ENCODE results near the gene SMIM43. TPM values are rescaled to one million over a fixed set of nuclear protein-coding genes. Genes with fewer than 3 reads are reported as not detected.
"Not testable (repeated sequence)": the region's sequence is repeated elsewhere in the genome, so short reads cannot be mapped to it uniquely, and the experiment has no call there.

The SMIM43 gene
- total RNA-seq, 1 donor from 2014 or later: not detected

DNA sequence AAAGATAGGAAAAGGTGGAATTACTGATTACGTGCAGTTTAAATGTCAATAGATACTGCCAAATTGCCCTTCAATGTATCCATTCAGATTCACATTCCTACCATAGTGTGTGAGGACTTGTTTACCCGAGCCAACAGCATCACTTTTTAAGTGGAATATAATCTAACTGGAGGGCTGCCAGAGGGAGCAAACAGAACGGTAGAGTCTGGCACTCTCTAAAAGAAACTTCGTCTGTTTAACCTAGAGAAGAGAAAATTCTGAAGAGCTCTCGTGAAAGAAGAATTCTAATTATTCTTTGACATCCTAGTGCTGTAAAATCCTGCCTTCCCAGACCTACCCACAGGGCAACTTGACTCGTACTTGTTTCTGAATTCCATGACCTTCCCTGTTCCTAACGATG, 23.2 kb downstream of the SMIM43 start:
- DNase-seq (no peak), ATAC-seq (ENCODE audit: poor library complexity) (peak; percentile 79)
- intact Hi-C loops (cut with DNase I): no loop called here

DNA sequence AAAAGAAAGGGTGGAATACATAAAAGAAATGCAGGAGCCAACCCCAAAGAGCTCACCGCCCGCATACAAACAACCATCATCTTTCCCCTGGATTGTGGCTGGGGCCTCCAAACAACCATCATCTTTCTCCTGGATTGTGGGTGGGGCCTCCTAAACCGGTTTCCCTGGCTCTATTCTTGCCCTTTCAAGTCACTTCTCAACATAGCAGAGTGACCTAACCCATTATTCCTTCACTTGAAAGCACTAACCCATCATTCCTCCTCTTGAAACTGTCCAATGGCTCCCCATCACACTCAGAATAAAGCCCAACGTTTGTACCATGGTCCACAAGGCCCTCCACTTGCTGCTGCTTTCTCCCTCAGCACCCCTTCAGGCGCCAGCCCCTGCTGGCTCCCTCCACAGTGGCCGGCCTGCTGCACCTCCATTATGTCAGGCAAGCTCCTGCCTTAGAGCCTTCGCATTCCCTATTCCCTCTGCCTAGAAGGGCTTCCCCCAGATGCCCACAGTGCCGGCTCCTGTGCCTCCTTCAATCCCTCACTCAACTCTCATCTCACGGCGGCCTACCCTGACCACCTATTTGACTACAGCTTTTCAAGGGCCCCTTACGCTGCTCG, 24.1 kb downstream of the SMIM43 start:
- DNase-seq: no peak
- peak; percentile 22 for ATAC-seq (ENCODE audit: poor library complexity)
- intact Hi-C loops (cut with DNase I): no loop called here

DNA sequence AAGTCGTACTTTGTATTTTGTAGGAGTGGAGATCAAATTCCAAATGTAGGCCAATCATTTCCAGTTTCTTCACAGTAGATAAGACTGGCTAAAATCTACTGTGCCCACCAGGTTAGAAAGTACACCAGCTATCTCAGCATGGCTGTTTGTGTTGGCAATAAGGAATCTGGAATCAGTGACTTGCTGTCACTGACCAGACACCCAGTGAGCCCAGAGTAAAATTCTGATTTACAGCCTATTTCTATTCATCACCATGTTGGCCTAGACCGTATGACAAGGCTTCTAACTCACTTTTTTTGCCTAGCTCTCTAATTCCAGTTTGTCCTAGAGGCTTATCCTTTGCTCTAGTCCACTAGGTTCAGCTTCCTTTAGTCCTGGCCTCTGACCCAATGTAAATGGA, 25.4 kb downstream of the SMIM43 start:
- no peak for ATAC-seq (ENCODE audit: poor library complexity)
- intact Hi-C loops (cut with DNase I): loop anchor here (10.0 kb wide), 1 partner anchor 55 kb away; no protein-coding TSS in a partner anchor
- no peak for DNase-seq

DNA sequence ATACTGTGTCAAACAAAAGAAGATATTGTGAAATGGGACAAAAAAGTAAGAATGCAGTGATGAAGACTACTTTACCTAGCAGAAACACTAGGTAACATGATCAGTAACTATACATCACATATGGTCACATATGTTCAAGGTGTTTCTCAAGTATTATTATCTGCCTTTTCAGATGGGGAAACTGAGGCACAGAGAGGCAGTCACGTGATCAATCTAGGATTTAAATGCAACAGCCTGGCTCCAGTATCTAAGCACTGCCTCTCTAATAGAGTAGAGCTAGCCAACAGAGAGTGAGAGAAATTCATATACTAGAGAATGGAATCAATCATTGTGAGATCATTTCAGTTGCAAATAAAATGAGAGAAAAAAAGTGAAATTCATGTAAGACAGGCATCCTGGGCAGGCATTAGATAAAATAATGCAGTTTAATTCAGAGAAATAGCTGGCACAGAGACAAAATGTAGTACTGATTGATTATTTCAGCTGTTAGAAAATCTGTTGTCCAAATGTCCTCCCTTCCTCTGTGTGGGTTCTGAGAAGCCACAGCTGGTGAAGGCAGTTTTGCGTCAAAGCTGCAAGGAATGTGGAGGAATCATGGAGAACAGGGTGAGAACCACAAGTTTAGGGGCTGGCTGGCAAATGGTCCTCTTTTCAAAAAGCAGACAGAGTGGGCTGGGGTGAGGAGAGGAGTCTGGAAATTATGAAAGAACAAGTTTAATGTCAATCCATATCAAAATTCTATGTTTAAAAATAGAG, 26.0 kb downstream of the SMIM43 start:
- no peak for DNase-seq
- intact Hi-C loops (cut with DNase I): loop anchor here (10.0 kb wide), 1 partner anchor 54 kb away; no protein-coding TSS in a partner anchor
- no peak for ATAC-seq (ENCODE audit: poor library complexity)

DNA sequence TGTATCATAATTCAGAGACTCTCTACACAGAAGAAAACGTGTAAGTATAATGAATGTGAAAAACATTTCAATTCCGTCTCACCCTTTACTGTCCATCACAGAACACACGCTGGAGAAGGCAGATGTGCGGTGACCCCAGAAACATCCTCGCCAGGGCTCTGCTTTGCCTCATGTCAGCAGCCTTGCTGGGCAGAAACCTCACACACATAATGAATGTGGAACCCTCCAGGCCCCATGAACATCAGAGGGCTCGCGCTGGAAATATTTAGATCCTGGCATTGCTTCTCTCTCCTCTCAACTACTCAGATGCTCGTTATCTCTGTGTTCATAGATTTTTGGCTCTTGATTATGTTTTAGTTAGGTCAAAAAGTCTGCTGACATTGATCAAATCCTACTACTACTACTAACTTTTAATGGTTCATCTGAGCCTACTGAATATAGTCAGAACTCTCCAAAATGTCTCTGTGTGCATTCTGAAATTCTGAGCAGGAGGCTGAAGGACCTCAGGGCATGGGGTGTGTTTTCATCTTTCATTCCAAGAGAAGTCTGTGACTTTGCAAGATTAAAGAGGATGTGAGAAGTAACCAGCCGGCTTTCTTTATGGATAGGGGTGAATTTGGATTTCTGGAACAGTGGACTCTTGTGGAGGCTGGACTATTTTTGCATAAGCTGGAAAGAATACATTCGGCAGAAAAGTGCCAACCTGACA, 27.0 kb downstream of the SMIM43 start:
- no peak for DNase-seq
- peak; percentile 36 for ATAC-seq (ENCODE audit: poor library complexity)
- intact Hi-C loops (cut with DNase I): loop anchor here (10.0 kb wide), 1 partner anchor 53 kb away; no protein-coding TSS in a partner anchor

DNA sequence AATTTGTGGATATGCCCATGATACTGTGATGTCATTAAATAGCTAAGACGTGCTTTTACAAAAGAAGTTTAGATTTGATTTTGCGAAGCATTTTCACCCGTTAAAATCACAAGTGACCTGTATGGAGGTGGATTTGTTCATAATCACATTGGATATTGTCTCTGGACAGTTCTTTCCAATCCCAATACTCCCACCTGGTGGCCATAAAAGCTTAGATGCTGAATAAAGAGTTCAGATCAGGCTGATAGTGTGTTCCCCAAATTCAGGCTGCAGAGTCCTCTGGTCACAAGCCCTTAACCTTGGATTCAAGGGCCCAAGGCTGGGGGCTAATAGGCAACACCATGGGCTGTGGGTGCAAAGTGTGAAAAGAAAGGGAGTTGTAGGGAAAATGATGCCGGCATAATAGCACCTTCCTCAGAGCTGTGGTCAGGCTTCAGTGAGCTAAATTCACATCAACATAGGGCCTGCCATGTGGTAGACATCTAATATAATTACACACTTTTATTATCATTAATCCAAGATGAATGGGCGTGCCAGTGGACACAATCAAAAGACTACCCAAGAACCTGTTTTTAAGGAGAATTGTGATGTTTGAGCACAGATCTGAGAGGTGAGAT, 28.1 kb downstream of the SMIM43 start:
- ATAC-seq (ENCODE audit: poor library complexity) (no peak), DNase-seq (no peak)
- intact Hi-C loops (cut with DNase I): loop anchor here (10.0 kb wide), 1 partner anchor 52 kb away; no protein-coding TSS in a partner anchor

DNA sequence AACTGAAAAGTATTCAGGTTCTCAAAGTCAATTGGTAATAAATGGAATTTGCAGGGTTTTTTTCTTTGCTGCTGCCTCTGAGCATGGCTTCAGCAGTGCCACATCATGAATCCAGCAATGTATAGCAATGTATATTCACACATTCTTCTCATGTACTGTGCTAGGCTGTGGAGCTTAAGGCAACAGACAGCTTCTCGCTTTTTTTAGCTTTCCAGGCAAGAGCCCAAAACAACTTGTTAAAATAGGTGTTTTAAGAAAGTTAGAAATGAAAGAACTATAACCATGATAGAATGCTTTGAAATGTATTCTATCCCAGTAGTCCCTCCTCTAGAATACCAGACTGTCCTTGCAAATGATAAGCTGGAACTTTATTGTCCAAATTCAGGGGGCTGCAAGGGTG, 30.4 kb downstream of the SMIM43 start:
- ATAC-seq (ENCODE audit: poor library complexity) (no peak), DNase-seq (no peak)
- intact Hi-C loops (cut with DNase I): loop anchor here (10.0 kb wide), 1 partner anchor 50 kb away; no protein-coding TSS in a partner anchor

DNA sequence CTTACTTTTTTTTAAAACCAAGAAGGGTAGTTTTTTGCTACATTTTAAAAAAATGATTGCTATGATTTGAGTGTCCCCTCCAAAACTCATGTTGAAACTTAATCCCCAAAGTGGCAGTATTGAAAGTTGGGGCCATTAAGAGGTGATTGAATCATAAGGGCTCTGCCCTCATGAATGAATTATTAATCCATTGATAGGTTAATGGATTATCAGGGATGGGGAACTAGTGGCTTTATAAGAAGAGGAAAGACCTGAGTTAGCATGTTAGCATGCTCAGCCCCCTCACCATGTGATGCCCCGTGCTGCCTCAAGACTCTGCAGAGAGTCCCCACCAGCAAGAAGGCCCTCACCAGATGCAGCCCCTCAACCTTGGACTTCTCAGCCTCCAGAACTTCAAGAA, 31.0 kb downstream of the SMIM43 start:
- ATAC-seq (ENCODE audit: poor library complexity) (no peak), DNase-seq (no peak)
- intact Hi-C loops (cut with DNase I): loop anchor here (10.0 kb wide), 1 partner anchor 49 kb away; no protein-coding TSS in a partner anchor

DNA sequence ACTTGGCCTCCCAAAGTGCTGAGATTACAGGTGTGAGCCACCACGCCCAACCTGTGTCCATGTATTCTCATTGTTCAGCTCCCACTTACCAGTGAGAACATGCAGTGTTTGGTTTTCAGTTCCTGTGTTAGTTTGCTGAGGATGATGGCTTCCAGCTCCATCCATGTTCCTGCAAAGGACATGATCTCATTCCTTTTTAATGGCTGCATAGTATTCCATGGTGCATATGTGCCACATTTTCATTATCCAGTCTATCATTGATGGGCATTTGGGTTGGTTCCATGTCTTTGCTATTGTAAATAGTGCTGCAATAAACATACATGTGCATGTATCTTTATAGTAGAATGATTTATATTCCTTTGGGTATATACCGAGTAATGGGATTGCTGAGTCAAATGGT, 35.2 kb downstream of the SMIM43 start:
- not testable (repeated sequence) for DNase-seq; ATAC-seq (ENCODE audit: poor library complexity)
- intact Hi-C loops (cut with DNase I): loop anchor here (10.0 kb wide), 1 partner anchor 45 kb away; no protein-coding TSS in a partner anchor

DNA sequence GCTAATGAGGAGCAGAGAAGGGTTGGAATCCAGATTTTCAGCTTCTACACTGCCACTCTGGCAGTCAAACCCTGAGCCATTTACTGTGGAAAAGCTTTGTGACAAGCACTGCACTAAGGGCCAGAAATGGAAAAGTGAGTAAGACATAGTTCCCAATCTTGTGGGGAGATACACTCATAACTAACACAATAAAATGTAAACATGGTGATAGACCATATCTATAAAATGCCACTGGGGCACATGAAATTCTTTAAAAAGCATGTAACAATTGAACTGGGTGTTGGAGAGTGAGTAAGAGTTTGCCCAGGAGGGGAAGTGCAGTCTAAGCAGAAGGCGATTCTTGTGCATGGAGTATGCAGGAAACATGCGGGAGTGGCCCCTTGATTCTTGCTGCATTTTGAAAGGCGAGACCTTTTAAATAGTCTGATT, 36.2 kb downstream of the SMIM43 start:
- DNase-seq: no peak
- no peak for ATAC-seq (ENCODE audit: poor library complexity)
- intact Hi-C loops (cut with DNase I): no loop called here

DNA sequence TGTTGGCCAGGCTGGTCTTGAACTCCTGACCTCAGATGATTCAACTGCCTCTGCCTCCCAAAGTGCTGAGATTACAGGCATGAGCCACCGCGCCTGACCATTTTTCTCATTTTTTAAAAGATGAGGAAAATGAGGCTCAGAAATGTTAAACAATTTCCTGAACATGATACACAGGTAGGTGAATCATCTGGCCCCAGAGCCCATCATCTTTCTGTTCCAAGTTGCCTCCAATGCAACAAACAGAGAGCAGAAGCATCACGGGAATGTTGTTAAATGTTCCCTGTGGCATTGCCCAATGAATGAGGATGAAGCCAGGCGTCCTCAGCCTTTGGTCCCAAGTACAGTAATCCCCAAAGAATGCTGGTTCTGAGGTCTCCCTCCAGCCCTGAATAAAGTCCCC, 36.9 kb downstream of the SMIM43 start:
- DNase-seq (no peak), ATAC-seq (ENCODE audit: poor library complexity) (no peak)
- intact Hi-C loops (cut with DNase I): no loop called here

DNA sequence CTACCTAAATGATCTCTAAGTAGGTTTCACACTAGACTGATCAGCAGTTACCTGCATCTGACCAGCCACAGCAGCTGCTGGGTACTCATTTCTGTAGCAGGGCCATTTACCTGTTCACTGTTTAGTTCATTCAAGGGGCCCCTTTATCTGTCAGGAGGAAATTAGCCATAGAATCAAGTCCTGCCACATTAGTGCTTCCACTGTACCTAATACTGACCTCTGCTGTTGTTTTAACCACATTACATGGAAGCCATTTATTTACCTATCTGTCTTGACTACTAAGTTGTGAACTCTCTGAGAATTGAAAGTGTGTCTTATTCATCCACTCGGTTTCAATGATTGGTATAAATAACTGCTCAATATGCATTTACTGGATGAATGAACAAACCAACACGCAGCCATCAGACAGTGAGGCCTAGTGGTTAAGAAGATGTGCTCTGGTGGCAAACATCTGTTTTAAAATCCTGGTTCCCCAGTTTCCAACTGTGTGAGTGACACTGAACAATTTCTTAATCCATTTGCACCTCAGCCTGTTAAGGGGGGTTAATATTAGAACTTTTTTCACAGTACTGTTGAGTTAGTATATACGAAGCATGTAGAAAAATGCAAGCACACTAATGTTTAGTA, 38.2 kb downstream of the SMIM43 start:
- ATAC-seq (ENCODE audit: poor library complexity) (peak; percentile 80), DNase-seq (no peak)
- intact Hi-C loops (cut with DNase I): no loop called here

DNA sequence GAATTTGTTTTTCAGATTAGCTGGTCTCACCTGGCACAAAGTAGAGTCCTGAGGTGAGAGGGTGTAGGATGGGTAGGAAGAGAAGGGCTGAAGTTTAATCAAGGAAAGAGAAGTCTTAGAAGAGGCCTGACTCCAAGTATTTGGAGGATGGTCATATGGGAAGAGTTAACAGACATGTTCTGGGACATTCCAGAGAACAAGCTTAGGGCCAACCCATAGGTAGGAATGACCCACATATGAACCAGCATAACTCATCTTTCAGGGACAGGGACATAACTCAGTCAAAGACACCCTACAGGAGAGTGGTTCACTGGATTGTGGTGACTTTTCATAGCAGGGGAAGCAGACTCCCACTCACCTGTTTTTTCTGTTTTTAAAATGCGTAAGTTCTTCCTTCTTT, 40.3 kb downstream of the SMIM43 start:
- intact Hi-C loops (cut with DNase I): no loop called here
- DNase-seq: no peak
- no peak for ATAC-seq (ENCODE audit: poor library complexity)

DNA sequence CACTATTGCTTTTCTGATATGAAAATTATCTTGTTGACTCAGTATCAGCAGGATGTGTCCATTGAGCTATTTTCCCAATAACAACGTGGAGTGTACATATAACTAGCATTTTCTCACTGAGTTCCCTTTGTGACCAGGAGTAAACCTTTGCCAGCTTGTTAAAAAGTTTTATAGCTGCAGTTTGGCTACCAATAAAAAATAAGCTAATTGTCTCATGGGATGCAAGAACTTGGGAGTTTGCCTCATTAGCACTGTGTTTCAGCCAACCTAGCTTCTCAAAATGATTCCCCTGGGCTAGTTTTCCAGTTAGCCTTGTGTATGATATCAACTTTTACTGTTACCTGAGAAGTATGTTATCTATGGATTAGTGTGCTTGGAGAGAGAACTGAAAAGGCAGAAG, 43.3 kb downstream of the SMIM43 start:
- DNase-seq (no peak), ATAC-seq (ENCODE audit: poor library complexity) (no peak)
- intact Hi-C loops (cut with DNase I): no loop called here

DNA sequence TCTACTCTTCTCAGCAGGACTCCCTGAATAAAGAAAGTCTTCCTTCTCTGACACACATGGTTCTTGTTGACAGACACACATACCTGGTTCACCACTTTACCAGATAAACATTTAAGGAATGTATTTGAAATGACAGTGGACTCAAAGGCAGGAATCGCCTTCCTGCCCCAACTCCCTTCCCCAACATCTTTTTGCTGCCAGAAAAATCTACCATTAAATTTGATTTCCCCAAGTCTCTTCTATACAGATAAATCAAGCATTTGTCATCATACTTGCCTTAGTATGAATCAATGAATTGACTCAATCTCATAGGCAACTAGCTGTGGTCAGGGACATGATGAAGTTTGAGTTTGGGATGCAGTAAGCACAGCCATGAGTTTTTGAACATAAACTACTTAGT, 44.9 kb downstream of the SMIM43 start:
- intact Hi-C loops (cut with DNase I): no loop called here
- no peak for DNase-seq
- no peak for ATAC-seq (ENCODE audit: poor library complexity)

DNA sequence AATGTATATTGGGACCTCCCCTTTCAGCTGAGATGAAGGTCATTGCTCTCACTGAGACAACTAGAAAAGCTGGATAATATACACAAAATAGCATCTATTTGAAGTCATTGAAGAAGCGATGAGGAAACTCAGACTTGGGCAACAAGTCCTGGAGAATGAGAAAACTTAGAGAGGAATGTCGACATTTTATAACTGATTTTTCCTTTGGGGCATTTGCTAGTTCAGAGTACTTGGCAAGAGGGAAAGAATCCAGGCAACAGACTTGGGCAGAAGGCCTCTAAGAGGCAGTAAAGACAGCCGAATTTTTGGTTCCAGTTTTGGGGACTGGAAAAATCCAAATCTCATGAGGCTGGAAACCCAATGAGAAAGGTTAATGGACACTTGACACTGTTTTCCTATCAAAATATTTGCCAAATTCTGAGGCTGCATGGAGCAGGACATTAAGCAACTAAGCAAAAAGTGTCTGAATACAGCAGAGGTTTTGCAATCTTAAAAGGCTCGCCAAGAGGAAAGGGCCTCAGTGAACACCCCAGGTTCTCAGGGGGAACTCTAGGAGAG, 47.2 kb downstream of the SMIM43 start:
- DNase-seq (no peak), ATAC-seq (ENCODE audit: poor library complexity) (peak; percentile 92)
- intact Hi-C loops (cut with DNase I): no loop called here

DNA sequence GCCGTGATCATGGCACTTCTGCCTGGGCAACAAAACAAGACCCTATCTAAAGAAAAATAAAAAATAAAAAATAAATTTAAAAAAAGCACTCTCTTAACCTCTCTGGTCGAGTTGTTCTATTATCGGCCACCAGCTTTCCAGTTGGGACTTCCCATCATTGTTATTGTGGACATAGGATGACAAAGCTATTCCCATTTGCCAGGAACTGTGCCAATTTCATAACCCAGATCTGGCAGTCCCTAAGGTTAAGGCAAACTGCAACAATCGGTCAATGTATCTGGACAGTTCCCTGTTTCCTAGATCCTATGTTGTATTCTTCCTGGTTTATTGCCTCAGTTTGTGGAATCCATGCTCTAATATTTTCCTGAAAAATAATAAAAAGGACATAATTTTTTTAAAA, 50.4 kb downstream of the SMIM43 start:
- ATAC-seq (ENCODE audit: poor library complexity) (no peak), DNase-seq (no peak)
- intact Hi-C loops (cut with DNase I): no loop called here

DNA sequence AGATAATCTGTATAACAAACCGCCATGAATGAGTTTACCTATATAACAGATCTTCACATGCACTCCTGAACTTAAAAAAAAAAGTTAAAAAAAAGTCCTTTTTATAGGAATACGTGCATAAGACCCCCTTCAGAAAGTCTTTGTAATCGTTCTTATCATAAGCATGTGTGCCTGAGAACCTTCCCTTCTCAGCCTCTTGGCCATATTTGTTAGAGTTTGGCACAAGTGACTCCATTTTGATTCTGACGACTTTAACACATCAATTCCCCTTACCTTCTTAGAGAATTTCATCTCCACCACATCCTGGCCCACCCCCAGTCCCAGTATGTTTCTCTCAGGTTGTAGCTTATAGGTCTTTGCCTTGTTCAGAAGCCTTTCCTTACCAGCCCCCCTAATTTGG, 52.2 kb downstream of the SMIM43 start:
- ATAC-seq (ENCODE audit: poor library complexity) (no peak), DNase-seq (no peak)
- intact Hi-C loops (cut with DNase I): no loop called here
